Upper lobe of left lung (tissue), 4 donors: ENCODE results near the gene GTPBP10.

Source experiments
- EP300 ChIP-seq, 4 donors: sonication (generic); formaldehyde crosslinking; IDR thresholded peaks; one replicate each; pipeline ENCODE4 v1.5.1; 2017; ENCODE audit warnings: antibody characterized with exemption in 4 of 4, control low read depth in 2 of 4
- POLR2A ChIP-seq, 4 donors: fragments of 450-650 bp; IDR thresholded peaks; one replicate each; pipeline ENCODE4 v1.5.1; 2016 to 2017; ENCODE audit warnings: antibody characterized with exemption in 4 of 4, mild to moderate bottlenecking in 2 of 4
- POLR2AphosphoS5 ChIP-seq, 2 donors: sonication (generic); formaldehyde crosslinking; IDR thresholded peaks; one replicate each; pipeline ENCODE4 v1.5.1; 2017; ENCODE audit warnings: antibody characterized with exemption in 2 of 2
- TF ChIP-seq, protein P1 (sequence below), 6 experiments: fragments of 450-650 bp in 4 of 6; fragments of 200-600 bp in 2 of 6; sonication (generic) in 2 of 6; IDR thresholded peaks; one replicate each; pipeline ENCODE4 v1.5.1; 2016 to 2019; ENCODE audit warnings: antibody characterized with exemption in 6 of 6

DNA sequence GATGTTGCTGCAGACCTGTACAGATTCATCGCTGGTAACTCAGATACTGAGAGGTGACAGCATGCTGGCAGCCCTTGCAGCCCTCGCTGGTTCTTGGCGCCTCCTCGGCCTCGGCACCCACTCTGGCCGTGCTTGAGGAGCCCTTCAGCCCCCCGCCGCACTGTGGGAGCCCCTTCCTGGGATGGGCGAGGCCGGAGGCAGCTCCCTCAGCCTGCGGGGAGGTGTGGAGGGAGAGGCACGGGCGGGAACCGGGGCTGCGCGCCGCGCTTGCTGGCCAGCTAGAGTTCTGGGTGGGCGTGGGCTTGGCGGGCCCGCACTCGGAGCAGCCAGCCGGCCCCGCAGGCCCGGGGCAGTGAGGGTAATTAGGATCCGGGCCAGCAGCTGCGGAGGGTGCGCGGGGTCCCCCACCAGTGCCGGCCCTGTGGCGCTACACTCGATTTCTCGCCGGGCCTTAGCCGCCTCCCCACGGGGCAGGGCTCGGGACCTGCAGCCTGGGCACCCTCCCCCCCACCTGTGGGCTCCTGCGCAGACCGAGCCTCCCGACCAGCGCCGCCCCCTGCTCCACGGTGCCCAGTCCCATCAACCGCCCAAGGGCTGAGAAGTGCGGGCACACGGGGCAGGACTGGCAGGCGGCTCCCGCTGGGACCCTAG, 12.2 kb upstream of the GTPBP10 start:
- TF ChIP-seq, protein P1, sequence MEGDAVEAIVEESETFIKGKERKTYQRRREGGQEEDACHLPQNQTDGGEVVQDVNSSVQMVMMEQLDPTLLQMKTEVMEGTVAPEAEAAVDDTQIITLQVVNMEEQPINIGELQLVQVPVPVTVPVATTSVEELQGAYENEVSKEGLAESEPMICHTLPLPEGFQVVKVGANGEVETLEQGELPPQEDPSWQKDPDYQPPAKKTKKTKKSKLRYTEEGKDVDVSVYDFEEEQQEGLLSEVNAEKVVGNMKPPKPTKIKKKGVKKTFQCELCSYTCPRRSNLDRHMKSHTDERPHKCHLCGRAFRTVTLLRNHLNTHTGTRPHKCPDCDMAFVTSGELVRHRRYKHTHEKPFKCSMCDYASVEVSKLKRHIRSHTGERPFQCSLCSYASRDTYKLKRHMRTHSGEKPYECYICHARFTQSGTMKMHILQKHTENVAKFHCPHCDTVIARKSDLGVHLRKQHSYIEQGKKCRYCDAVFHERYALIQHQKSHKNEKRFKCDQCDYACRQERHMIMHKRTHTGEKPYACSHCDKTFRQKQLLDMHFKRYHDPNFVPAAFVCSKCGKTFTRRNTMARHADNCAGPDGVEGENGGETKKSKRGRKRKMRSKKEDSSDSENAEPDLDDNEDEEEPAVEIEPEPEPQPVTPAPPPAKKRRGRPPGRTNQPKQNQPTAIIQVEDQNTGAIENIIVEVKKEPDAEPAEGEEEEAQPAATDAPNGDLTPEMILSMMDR (IDR thresholded peaks at IDR 0.05): no peak
- no peak for TF ChIP-seq POLR2AphosphoS5 (IDR thresholded peaks at IDR 0.05)
- TF ChIP-seq EP300 (IDR thresholded peaks at IDR 0.05): no peak
- no peak for TF ChIP-seq POLR2A (IDR thresholded peaks at IDR 0.05)
